Activated B cell treated with CpG ODN at 0.5 μM for 24 hours (primary cell): ENCODE results near the gene COLEC12. TPM values are rescaled to one million over a fixed set of nuclear protein-coding genes. Genes with fewer than 3 reads are reported as not detected.

Experiments used
- ATAC-seq: fragments of 200-7000 bp; cut with Tn5 transposase; one replicate; pipeline ENCODE4 v1.10.0; 2021; ENCODE audit warnings: low read depth, mild to moderate bottlenecking, moderate library complexity
- CTCF ChIA-PET: fragments of 350-600 bp; sonication (Branson Sonifier 250); formaldehyde crosslinking; loops from one replicate; lab custom pipeline; 2021; ENCODE audit warnings: antibody characterized with exemption; lab: Charles Lee
- POLR2A ChIA-PET: fragments of 350-600 bp; sonication (Branson Sonifier 250); formaldehyde crosslinking; loops from one replicate; lab custom pipeline; 2021; ENCODE audit warnings: antibody characterized with exemption; lab: Charles Lee
- DNase-seq: peaks from one replicate; pipeline ENCODE4 v3.0.0; 2022
- H3K27ac Mint-ChIP-seq: one replicate; pipeline ENCODE4 v1.8.0; 2020; ENCODE audit warnings: mixed read lengths
- H3K27me3 Mint-ChIP-seq: one replicate; pipeline ENCODE4 v1.8.0; 2021; ENCODE audit warnings: mixed read lengths
- H3K36me3 Mint-ChIP-seq: one replicate; pipeline ENCODE4 v1.8.0; 2021; ENCODE audit warnings: low read depth, mixed read lengths
- H3K4me1 Mint-ChIP-seq: one replicate; pipeline ENCODE4 v1.8.0; 2021; ENCODE audit warnings: mixed read lengths
- H3K4me3 Mint-ChIP-seq: one replicate; pipeline ENCODE4 v1.8.0; 2020; ENCODE audit warnings: mild to moderate bottlenecking, mixed read lengths
- H3K9me3 Mint-ChIP-seq: one replicate; pipeline ENCODE4 v1.8.0; 2020; ENCODE audit warnings: mixed read lengths
- intact Hi-C: fragments of 100-400 bp; cut with micrococcal nuclease; formaldehyde crosslinking; loops from one replicate; pipeline ENCODE4 v1.15.1; 2024
- total RNA-seq: library from RNA; stranded (reverse); gene quantifications from 2 replicates; pipeline ENCODE4 v1.2.3, GENCODE V29; 2022
- TF ChIP-seq, protein P1 (sequence below): fragments of 200-600 bp; IDR thresholded peaks from one replicate; pipeline ENCODE4 v1.8.0; 2022; ENCODE audit warnings: antibody characterized with exemption, mild to moderate bottlenecking

The COLEC12 gene
- total RNA-seq, 1 donor from 2014 or later: not detected

DNA sequence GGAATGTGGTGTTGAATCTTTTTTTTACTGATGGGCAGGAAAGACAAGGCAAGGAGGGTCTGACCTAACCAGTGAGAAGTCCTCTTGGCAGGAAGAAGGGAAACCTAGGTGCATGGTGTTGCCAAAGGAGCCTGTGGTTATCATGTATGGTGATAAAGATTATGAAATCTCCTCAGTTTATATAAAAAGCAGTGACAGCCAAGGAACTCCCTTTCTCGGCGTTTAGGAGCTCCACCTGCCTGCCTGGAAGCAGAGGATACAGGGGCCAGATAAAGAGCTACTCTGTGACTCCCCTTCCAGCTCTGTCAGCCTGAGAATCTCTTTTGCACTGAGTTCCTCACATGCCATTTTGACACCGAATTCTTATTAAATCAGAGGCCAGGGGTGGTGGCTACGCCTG, 26.1 kb downstream of the COLEC12 start:
- Mint-ChIP-seq H3K36me3 (no peaks in the 10 kb centered on the region), H3K9me3 (no peaks in the 10 kb centered on the region), H3K27ac (no peak overlapping the region), H3K27me3 (peaks cover 2% of the 10 kb centered on the region), H3K4me1 (no peaks in the 10 kb centered on the region), H3K4me3 (no peak overlapping the region)
- intact Hi-C loops: no loop called here
- DNase-seq (no peak), ATAC-seq (no peak)
- ChIA-PET CTCF (no interaction called here), POLR2A (no interaction called here)
- TF ChIP-seq, protein P1, sequence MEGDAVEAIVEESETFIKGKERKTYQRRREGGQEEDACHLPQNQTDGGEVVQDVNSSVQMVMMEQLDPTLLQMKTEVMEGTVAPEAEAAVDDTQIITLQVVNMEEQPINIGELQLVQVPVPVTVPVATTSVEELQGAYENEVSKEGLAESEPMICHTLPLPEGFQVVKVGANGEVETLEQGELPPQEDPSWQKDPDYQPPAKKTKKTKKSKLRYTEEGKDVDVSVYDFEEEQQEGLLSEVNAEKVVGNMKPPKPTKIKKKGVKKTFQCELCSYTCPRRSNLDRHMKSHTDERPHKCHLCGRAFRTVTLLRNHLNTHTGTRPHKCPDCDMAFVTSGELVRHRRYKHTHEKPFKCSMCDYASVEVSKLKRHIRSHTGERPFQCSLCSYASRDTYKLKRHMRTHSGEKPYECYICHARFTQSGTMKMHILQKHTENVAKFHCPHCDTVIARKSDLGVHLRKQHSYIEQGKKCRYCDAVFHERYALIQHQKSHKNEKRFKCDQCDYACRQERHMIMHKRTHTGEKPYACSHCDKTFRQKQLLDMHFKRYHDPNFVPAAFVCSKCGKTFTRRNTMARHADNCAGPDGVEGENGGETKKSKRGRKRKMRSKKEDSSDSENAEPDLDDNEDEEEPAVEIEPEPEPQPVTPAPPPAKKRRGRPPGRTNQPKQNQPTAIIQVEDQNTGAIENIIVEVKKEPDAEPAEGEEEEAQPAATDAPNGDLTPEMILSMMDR: no peak

DNA sequence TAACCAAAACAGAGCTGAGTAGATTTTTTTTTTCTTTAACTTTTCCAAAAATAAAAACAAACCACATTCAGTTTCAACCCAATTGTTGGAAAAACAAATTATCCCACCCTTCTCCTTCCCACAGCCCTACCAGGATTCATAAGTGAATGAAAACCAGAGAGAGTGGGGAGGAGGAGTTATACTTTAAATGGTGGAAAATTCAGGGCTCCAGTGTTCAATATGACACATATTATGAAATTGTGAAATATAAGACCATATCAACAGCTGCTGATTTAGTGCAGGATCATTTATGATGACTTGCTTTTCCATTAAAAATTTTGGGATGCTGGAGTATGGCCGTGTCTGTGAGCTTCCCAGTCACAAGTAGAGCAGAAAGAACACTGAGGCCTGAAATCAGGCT, 26.7 kb downstream of the COLEC12 start:
- Mint-ChIP-seq H3K9me3 (no peaks in the 10 kb centered on the region), H3K4me3 (no peak overlapping the region), H3K36me3 (no peaks in the 10 kb centered on the region), H3K4me1 (no peaks in the 10 kb centered on the region), H3K27me3 (peaks cover 3% of the 10 kb centered on the region), H3K27ac (no peak overlapping the region)
- TF ChIP-seq, protein P1: no peak
- ChIA-PET POLR2A (no interaction called here), CTCF (no interaction called here)
- ATAC-seq (no peak), DNase-seq (no peak)
- intact Hi-C loops: no loop called here

DNA sequence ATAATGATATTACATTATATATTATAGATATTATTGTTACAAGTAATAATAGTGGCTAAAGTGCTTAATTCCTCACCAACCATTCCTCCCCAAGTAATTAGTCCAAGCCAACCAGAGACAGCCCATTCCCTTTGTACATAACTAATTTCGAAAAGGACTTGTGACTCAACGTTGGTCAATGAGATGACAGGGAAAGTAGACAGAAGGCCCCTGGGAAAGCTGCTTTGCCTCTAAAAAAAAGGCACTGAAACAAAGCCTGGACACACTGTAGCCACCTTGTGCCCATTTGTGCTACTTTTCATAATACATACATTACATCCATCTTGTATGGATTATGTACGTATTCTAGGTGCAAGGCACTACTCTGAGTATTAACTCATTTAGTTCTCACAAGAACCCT, 28.8 kb downstream of the COLEC12 start:
- no peak overlapping the region for H3K27ac Mint-ChIP-seq
- no peak overlapping the region for H3K4me3 Mint-ChIP-seq
- no peaks in the 10 kb centered on the region for H3K9me3 Mint-ChIP-seq
- TF ChIP-seq, protein P1: no peak
- H3K4me1 Mint-ChIP-seq: no peaks in the 10 kb centered on the region
- CTCF ChIA-PET: no interaction called here
- H3K36me3 Mint-ChIP-seq: no peaks in the 10 kb centered on the region
- intact Hi-C loops: no loop called here
- ATAC-seq (no peak), DNase-seq (no peak)
- POLR2A ChIA-PET: no interaction called here
- H3K27me3 Mint-ChIP-seq: peaks cover 7% of the 10 kb centered on the region

DNA sequence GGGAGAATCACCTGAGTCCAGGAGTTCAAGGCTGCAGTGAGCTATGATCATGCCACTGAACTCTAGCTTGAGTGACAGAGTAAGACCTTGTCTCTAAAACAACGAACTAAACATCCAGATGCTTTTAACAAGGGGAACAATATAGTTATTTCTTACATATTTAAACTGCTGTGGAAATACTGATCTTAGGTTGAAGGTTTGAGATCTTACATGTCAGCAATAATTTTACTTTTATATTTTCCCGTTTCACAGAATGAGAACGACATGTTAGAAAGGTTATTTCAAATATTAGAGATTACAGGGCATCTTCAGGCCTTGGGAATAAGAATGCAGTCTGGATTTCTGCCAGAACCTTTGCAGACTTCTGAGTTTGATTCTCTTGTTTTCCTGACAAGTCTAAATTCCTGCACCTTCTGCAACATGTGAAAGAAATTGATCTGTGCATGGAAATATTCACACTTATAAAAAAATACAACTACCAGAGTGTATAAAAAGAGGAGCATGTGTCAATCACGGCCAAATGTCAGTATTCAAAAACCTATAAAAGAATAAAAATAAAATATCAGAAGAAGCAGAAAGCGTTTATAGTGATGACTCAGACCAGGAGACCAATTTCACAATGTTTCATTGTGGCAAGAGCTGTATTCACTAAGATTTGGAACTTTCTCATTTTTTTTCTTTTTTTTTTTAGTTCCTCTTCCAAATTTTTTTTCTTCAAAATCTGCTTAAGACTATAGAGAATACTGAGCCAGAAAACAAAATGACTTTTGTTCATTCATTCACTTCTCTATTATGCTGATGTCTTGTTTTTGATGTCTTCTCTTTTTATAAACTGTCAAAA, 29.6 kb downstream of the COLEC12 start:
- Mint-ChIP-seq H3K4me3 (no peak overlapping the region), H3K27me3 (peaks cover 7% of the 10 kb centered on the region), H3K36me3 (no peaks in the 10 kb centered on the region), H3K9me3 (no peaks in the 10 kb centered on the region), H3K4me1 (no peaks in the 10 kb centered on the region), H3K27ac (no peak overlapping the region)
- ATAC-seq (no peak), DNase-seq (no peak)
- ChIA-PET POLR2A (no interaction called here), CTCF (no interaction called here)
- TF ChIP-seq, protein P1: no peak
- intact Hi-C loops: no loop called here

DNA sequence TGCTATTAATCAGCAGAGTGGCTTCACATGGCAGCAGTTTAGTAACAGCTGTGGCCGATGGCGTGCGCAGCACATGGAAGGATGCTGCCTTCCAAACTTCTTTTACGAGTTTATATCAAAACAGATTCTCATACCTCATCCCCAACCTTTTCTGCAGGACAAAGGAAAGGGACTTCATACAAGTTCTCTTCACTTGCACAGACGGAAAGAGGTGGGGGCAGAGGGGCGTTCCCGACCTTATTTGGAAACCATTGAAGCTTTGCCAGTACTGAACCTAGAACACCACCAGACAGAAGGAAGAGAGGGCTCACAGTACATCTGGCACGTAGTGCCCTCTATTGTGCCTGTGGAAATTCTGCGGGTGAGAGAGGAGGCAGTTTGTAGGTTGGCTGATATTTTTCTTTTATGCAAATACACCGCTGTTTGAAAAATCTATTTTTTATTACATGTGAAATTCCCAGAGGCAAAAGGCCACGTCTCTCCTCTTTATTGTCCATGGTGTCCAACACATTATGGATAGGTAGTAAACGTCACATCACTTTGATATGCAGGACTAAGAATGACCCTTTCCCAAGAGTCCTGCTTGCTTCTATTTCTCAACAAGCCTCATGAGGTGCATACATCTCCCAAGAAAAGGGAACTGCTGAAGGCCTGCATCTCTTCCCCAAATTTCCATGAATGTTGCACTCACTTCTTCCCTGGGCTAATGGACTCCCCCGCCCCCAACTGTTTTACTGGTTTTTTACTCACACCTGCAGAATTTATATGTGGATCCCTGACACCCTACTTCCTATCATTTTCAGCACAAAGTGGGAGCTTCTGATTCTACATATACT, 31.3 kb downstream of the COLEC12 start:
- Mint-ChIP-seq H3K4me1 (no peaks in the 10 kb centered on the region), H3K36me3 (no peaks in the 10 kb centered on the region), H3K27ac (no peak overlapping the region), H3K9me3 (no peaks in the 10 kb centered on the region), H3K27me3 (peaks cover 9% of the 10 kb centered on the region), H3K4me3 (no peak overlapping the region)
- intact Hi-C loops: no loop called here
- ChIA-PET CTCF (no interaction called here), POLR2A (no interaction called here)
- DNase-seq: no peak
- TF ChIP-seq, protein P1: no peak
- no peak for ATAC-seq
